HL-60 (cell line): Measurements from ENCODE around the gene NTSR2.

Source experiments
- DNase-seq, 2 experiments: peaks; one replicate each; pipeline ENCODE4 v3.0.0-alpha.2; 2010 to 2020; ENCODE audit warnings: low read depth in 1 of 2, low spot score in 1 of 2
- H3K27ac ChIP-seq: fragments of 250-450 bp; sonication (Bioruptor Pico); replicated peaks from 2 replicates; pipeline ENCODE4 v1.5.1; 2020; ENCODE audit warnings: mild to moderate bottlenecking, moderate library complexity
- H3K27me3 ChIP-seq: fragments of 250-450 bp; sonication (Bioruptor Pico); 2 replicates; pipeline ENCODE4 v1.5.1; 2021; ENCODE audit warnings: mild to moderate bottlenecking, moderate library complexity; ENCODE audit not compliant: insufficient read depth, poor library complexity, severe bottlenecking
- H3K4me3 ChIP-seq: replicated peaks from 2 replicates; pipeline ENCODE4 v1.5.1; 2011; ENCODE audit warnings: mild to moderate bottlenecking, control low read depth, low read length; ENCODE audit not compliant: insufficient read depth
- CTCF ChIP-seq: IDR thresholded peaks from one replicate; pipeline ENCODE4 v1.5.1; 2011; ENCODE audit warnings: low read length, control low read depth, inconsistent platforms; ENCODE audit not compliant: insufficient read depth
- GABPA ChIP-seq: IDR thresholded peaks from 2 replicates; pipeline ENCODE4 v1.6.1; 2012; ENCODE audit warnings: low read depth
- POLR2AphosphoS5 ChIP-seq: IDR thresholded peaks from 2 replicates; pipeline ENCODE4 v1.6.1; 2012; ENCODE audit warnings: low read depth
- REST ChIP-seq: IDR thresholded peaks from 2 replicates; pipeline ENCODE4 v1.6.1; 2012; ENCODE audit warnings: low read depth; ENCODE audit not compliant: insufficient replicate concordance
- SPI1 ChIP-seq: IDR thresholded peaks from 2 replicates; pipeline ENCODE4 v1.6.1; 2012; ENCODE audit warnings: low read depth, mild to moderate bottlenecking, borderline replicate concordance

Gene NTSR2

GRCh38 chr2:11617984-11618707, 51.8 kb downstream of the NTSR2 start:
- no peaks in the 10 kb centered on the region for H3K27me3 ChIP-seq
- H3K27ac ChIP-seq: no peak overlapping the region
- no peak overlapping the region for H3K4me3 ChIP-seq
- TF ChIP-seq POLR2AphosphoS5: no peak
- TF ChIP-seq SPI1: no peak
- TF ChIP-seq CTCF: no peak
- no peak for TF ChIP-seq GABPA
- no peak for TF ChIP-seq REST
- no peak for DNase-seq

- no peak overlapping the region for H3K27ac ChIP-seq
- H3K4me3 ChIP-seq: no peak overlapping the region
- no peaks in the 10 kb centered on the region for H3K27me3 ChIP-seq
- no peak for DNase-seq
- TF ChIP-seq POLR2AphosphoS5 (no peak), REST (no peak), GABPA (no peak), SPI1 (no peak), CTCF (no peak)
These were observed 52.5 kb downstream of the NTSR2 start for GRCh38 chr2:11617527-11617926.

- TF ChIP-seq CTCF (no peak), REST (no peak), POLR2AphosphoS5 (no peak), SPI1 (no peak), GABPA (no peak)
- no peak overlapping the region for H3K4me3 ChIP-seq
- no peak for DNase-seq
- no peaks in the 10 kb centered on the region for H3K27me3 ChIP-seq
- no peak overlapping the region for H3K27ac ChIP-seq
These were observed 53.1 kb downstream of the NTSR2 start for GRCh38 chr2:11616851-11617415.
